K562 (cell line): ENCODE results near the gene MID1IP1. TPM values are rescaled to one million over a fixed set of nuclear protein-coding genes. Genes with fewer than 3 reads are reported as not detected.
A peak's percentile ranks its signal among the peaks of the same experiment; 100 is the strongest.

Experiments
- ARID3A ChIP-seq: IDR thresholded peaks from 2 replicates; pipeline ENCODE4 v1.6.1; 2012; ENCODE audit warnings: low read depth, low read length, improper control_type of control experiment, borderline replicate concordance
- DEAF1 ChIP-seq: fragments of 450-650 bp; formaldehyde crosslinking; IDR thresholded peaks from 2 replicates; pipeline ENCODE4 v1.4.0; 2020; ENCODE audit warnings: mild to moderate bottlenecking, moderate library complexity
- DMBX1 ChIP-seq: fragments of 250-450 bp; sonication (Bioruptor Pico); IDR thresholded peaks from 2 replicates; pipeline ENCODE4 v1.8.0; 2022; ENCODE audit warnings: inconsistent platforms, mild to moderate bottlenecking, moderate library complexity, borderline replicate concordance
- HNRNPL ChIP-seq: fragments of 200-400 bp; formaldehyde crosslinking; IDR thresholded peaks from 2 replicates; pipeline ENCODE4 v1.6.1; 2017; ENCODE audit warnings: low read depth, mild to moderate bottlenecking, low read length
- PHTF2 ChIP-seq: fragments of 250-450 bp; sonication (Bioruptor Pico); IDR thresholded peaks from 2 replicates; pipeline ENCODE4 v1.5.0; 2021; ENCODE audit warnings: mild to moderate bottlenecking
- RAD21 ChIP-seq, 2 experiments: fragments of 250-450 bp in 1 of 2; fragments of 450-650 bp in 1 of 2; sonication (Bioruptor Pico) in 1 of 2; formaldehyde crosslinking in 1 of 2; IDR thresholded peaks in 1 of 2; conservative IDR thresholded peaks in 1 of 2; 2 replicates each; pipeline versions ENCODE4 v1.4.0 to v1.8.0; 2020 to 2022; ENCODE audit warnings: mild to moderate bottlenecking in 2 of 2, moderate library complexity in 1 of 2
- SRSF9 ChIP-seq: fragments of 200-400 bp; formaldehyde crosslinking; IDR thresholded peaks from 2 replicates; pipeline ENCODE4 v1.6.1; 2017; ENCODE audit warnings: low read depth, low read length, borderline replicate concordance
- TAL1 ChIP-seq: fragments of 450-650 bp; IDR thresholded peaks from 2 replicates; pipeline ENCODE4 v1.6.1; 2016; ENCODE audit warnings: mild to moderate bottlenecking
- ZBTB34 ChIP-seq: fragments of 250-450 bp; sonication (Bioruptor Pico); IDR thresholded peaks from 2 replicates; pipeline ENCODE4 v1.8.0; 2021; ENCODE audit warnings: mild to moderate bottlenecking, moderate library complexity
- ZFP91 ChIP-seq: sonication (generic); formaldehyde crosslinking; IDR thresholded peaks from 2 replicates; pipeline ENCODE4 v1.8.0; 2022; ENCODE audit warnings: mild to moderate bottlenecking, missing genetic modification reagents
- ZNF146 ChIP-seq: IDR thresholded peaks from one replicate; pipeline ENCODE4 v1.6.1; 2018; ENCODE audit warnings: missing compliant biosample characterization; ENCODE audit not compliant: unreplicated experiment
- ZNF23 ChIP-seq: fragments of 250-450 bp; sonication (Bioruptor Pico); IDR thresholded peaks from 2 replicates; pipeline ENCODE4 v1.4.0; 2020; ENCODE audit warnings: mild to moderate bottlenecking
- ZNF436 ChIP-seq: fragments of 250-450, 450-650 bp; sonication (Bioruptor Pico); formaldehyde crosslinking; IDR thresholded peaks from 2 replicates; pipeline ENCODE4 v1.7.0; 2020; ENCODE audit warnings: mild to moderate bottlenecking
- ZNF518B ChIP-seq: fragments of 250-450 bp; sonication (Bioruptor Pico); IDR thresholded peaks from 2 replicates; pipeline ENCODE4 v1.5.0; 2021; ENCODE audit warnings: mild to moderate bottlenecking, moderate library complexity
- polyA plus RNA-seq, 8 experiments: library from polyadenylated mRNA; depleted of rRNA in 4 of 8; stranded (reverse) in 5 of 8; unstranded in 3 of 8; fragments of >200 nt; fragmentation: Nextera tagmentation in 2 of 8; fragmentation: Illumina TruSeq in 1 of 8; extraction: Ambion mirVana in 2 of 8; extraction: Trizol in 1 of 8; gene quantifications; 2 replicates each; pipeline versions ENCODE4 v1.2.1 to v1.2.3, GENCODE V29; 2011 to 2014; ENCODE audit warnings: inconsistent platforms in 1 of 8, missing spikeins in 1 of 8
- total RNA-seq, 7 experiments: library from RNA; depleted of rRNA in 6 of 7; stranded (reverse); fragments of >200 nt in 6 of 7; fragmentation: Illumina TruSeq in 2 of 7; extraction: Trizol in 2 of 7; gene quantifications; 2 replicates each; pipeline versions ENCODE4 v1.2.1 to v1.2.3, GENCODE V29; 2011 to 2021; ENCODE audit warnings: low replicate concordance in 1 of 7

MID1IP1 gene
- total and polyA plus RNA-seq, 9 of the 15 experiments (the other 6 are each of a cell fraction or from before 2014, with no cell fraction given) = 0.51 to 102 (median 27.5) TPM

GRCh38 chrX:38768079-38768478 lies 33.2 kb upstream of the MID1IP1 start (continued):
- no peak for TF ChIP-seq ZNF518B
- no peak for TF ChIP-seq HNRNPL
- TF ChIP-seq ZNF146 = no peak
- TF ChIP-seq PHTF2 (CRISPR knock-in tag) = no peak
- no peak for TF ChIP-seq DMBX1 (CRISPR knock-in tag)
- TF ChIP-seq ARID3A = no peak
- peak; percentile 51 to 71 for TF ChIP-seq RAD21 (CRISPR knock-in tag; conservative IDR thresholded peaks at IDR 0.05 in 1 of 2, IDR thresholded peaks at IDR 0.05 in 1 of 2)
- no peak for TF ChIP-seq SRSF9
- TF ChIP-seq ZBTB34 (CRISPR knock-in tag) = no peak
- no peak for TF ChIP-seq ZNF436 (CRISPR knock-in tag)
- no peak for TF ChIP-seq ZNF23
- TF ChIP-seq ZFP91 (CRISPR knock-in tag) = no peak
- TF ChIP-seq DEAF1 (CRISPR knock-in tag) = 0 out of 2 replicates have a peak, but pooled peaks have one; percentile 6
- TF ChIP-seq TAL1 = no peak
